Glutamatergic neuron (in vitro differentiated cells): ENCODE results near the gene NPFFR2. TPM values are rescaled to one million over a fixed set of nuclear protein-coding genes. Genes with fewer than 3 reads are reported as not detected.
"Not testable (repeated sequence)": the region's sequence is repeated elsewhere in the genome, so short reads cannot be mapped to it uniquely, and the experiment has no call there.

Source experiments
- DNase-seq: peaks from one replicate; pipeline ENCODE4 v3.0.0; 2022
- H3K27ac Mint-ChIP-seq: one replicate; pipeline ENCODE4 v1.8.0; 2020; ENCODE audit warnings: mild to moderate bottlenecking, mixed read lengths, inconsistent platforms; ENCODE audit not compliant: unreplicated experiment
- H3K27me3 Mint-ChIP-seq: one replicate; pipeline ENCODE4 v1.8.0; 2020; ENCODE audit warnings: mild to moderate bottlenecking, moderate library complexity, mixed read lengths, inconsistent platforms; ENCODE audit not compliant: unreplicated experiment
- H3K36me3 Mint-ChIP-seq: one replicate; pipeline ENCODE4 v1.8.0; 2020; ENCODE audit warnings: mild to moderate bottlenecking, mixed read lengths, inconsistent platforms; ENCODE audit not compliant: unreplicated experiment
- H3K4me1 Mint-ChIP-seq: one replicate; pipeline ENCODE4 v1.8.0; 2020; ENCODE audit warnings: mild to moderate bottlenecking, low read depth, mixed read lengths, inconsistent platforms; ENCODE audit not compliant: unreplicated experiment
- H3K4me3 Mint-ChIP-seq: one replicate; pipeline ENCODE4 v1.8.0; 2020; ENCODE audit warnings: mild to moderate bottlenecking, mixed read lengths, inconsistent platforms; ENCODE audit not compliant: unreplicated experiment
- H3K9me3 Mint-ChIP-seq: one replicate; pipeline ENCODE4 v1.8.0; 2020; ENCODE audit warnings: mild to moderate bottlenecking, moderate library complexity, mixed read lengths, inconsistent platforms; ENCODE audit not compliant: unreplicated experiment
- total RNA-seq: library from RNA; stranded (reverse); fragmentation: NEBNext Ultra II Directional; extraction: Animal tissue kit (Norgen Biotek cat#: 25700); gene quantifications from one replicate; pipeline ENCODE4 v1.2.1, GENCODE V29; 2021; ENCODE audit not compliant: unreplicated experiment
- TF ChIP-seq, protein P1 (sequence below): fragments of 200-600 bp; sonication (generic); IDR thresholded peaks from one replicate; pipeline ENCODE4 v1.5.0; 2021; ENCODE audit not compliant: partially characterized antibody, unreplicated experiment

NPFFR2 gene
- total RNA-seq, 1 donor from 2014 or later: not detected

- no peak overlapping the region for H3K4me3 Mint-ChIP-seq
- no peaks in the 10 kb centered on the region for H3K4me1 Mint-ChIP-seq
- H3K27ac Mint-ChIP-seq: no peak overlapping the region
- TF ChIP-seq, protein P1, sequence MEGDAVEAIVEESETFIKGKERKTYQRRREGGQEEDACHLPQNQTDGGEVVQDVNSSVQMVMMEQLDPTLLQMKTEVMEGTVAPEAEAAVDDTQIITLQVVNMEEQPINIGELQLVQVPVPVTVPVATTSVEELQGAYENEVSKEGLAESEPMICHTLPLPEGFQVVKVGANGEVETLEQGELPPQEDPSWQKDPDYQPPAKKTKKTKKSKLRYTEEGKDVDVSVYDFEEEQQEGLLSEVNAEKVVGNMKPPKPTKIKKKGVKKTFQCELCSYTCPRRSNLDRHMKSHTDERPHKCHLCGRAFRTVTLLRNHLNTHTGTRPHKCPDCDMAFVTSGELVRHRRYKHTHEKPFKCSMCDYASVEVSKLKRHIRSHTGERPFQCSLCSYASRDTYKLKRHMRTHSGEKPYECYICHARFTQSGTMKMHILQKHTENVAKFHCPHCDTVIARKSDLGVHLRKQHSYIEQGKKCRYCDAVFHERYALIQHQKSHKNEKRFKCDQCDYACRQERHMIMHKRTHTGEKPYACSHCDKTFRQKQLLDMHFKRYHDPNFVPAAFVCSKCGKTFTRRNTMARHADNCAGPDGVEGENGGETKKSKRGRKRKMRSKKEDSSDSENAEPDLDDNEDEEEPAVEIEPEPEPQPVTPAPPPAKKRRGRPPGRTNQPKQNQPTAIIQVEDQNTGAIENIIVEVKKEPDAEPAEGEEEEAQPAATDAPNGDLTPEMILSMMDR: no peak
- H3K36me3 Mint-ChIP-seq: no peaks in the 10 kb centered on the region
- DNase-seq: no peak
- H3K27me3 Mint-ChIP-seq: peaks cover 2% of the 10 kb centered on the region
- H3K9me3 Mint-ChIP-seq: no peaks in the 10 kb centered on the region
These were observed 52.8 kb downstream of the NPFFR2 start for GRCh38 chr4:72084587-72085011.

DNA sequence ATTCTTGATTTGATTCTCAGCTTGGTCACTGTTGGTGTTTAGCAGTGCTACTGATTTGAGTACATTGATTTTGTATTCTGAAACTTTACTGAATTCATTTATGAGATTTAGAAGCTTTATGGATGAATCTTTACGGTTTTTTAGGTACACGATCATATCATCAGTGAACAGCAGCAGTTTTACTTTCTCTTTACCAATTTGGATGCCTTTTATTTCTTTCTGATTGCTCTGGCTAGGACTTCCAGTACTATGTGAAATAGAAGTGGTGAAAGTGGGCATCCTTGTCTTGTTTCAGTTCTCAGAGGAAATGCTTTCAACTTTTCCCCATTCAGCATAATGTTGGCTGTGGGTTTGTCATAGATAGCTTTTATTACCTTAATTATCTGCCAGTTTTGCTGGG lies 58.8 kb downstream of the NPFFR2 start:
- not testable (repeated sequence) for H3K9me3 Mint-ChIP-seq, H3K4me3 Mint-ChIP-seq, H3K36me3 Mint-ChIP-seq, DNase-seq, H3K27me3 Mint-ChIP-seq, H3K27ac Mint-ChIP-seq, H3K4me1 Mint-ChIP-seq

DNA sequence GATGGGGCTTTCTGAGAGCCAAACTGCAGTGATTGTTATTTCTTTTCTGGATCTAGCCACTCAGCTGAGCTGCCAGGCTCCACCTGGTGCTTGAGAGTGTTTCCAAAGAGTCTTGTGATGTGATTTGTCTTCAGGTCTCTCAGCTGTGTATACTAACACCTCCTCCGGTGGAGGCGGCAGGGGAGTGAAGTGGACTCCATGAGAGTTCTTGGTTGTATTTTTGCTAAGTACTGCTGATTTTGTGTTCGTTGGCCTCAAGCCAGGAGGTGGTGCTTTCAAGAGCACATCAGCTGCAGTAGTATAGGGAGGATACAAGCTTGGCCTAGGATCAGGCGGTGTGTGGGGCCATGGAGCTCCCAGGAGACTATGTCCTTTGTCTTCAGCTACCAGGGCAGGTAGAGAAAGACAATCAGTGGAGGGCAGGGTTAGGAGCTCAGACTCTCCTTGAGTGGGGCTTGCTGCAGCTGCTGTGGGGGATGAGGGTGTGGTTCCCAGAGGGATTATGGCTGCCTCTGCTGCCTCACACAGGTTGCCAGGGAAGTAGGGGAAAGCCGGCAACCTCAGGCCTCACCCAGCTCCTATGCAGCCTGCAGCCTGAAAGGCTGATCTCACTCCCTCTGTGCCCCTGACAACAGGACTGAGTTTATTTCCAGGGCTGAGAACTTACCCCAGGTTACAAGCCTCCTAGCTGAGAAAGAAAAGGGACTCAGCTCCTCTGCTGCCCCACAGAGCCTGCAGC lies 62.4 kb downstream of the NPFFR2 start:
- Mint-ChIP-seq H3K27me3 (peaks cover 2% of the 10 kb centered on the region), H3K36me3 (no peaks in the 10 kb centered on the region), H3K9me3 (no peaks in the 10 kb centered on the region), H3K27ac (no peak overlapping the region), H3K4me3 (no peak overlapping the region), H3K4me1 (no peaks in the 10 kb centered on the region)
- TF ChIP-seq, protein P1: no peak
- DNase-seq: no peak

- peaks cover under 1% of the 10 kb centered on the region for H3K9me3 Mint-ChIP-seq
These were observed 75.7 kb downstream of the NPFFR2 start for GRCh38 chr4:72107456-72107855.

GRCh38 chr4:72109364-72109763 lies 77.6 kb downstream of the NPFFR2 start:
- TF ChIP-seq, protein P1: no peak
- Mint-ChIP-seq H3K9me3 (peaks cover 2% of the 10 kb centered on the region), H3K27me3 (no peaks in the 10 kb centered on the region), H3K4me3 (no peak overlapping the region), H3K4me1 (no peaks in the 10 kb centered on the region), H3K27ac (no peak overlapping the region), H3K36me3 (no peaks in the 10 kb centered on the region)
- no peak for DNase-seq

More at GRCh38 chr4:72107456-72107855, 75.7 kb downstream of the NPFFR2 start:
- no peaks in the 10 kb centered on the region for H3K27me3 Mint-ChIP-seq
- no peaks in the 10 kb centered on the region for H3K36me3 Mint-ChIP-seq
- TF ChIP-seq, protein P1: no peak
- no peak for DNase-seq
- H3K27ac Mint-ChIP-seq: no peak overlapping the region
- no peaks in the 10 kb centered on the region for H3K4me1 Mint-ChIP-seq
- no peak overlapping the region for H3K4me3 Mint-ChIP-seq
